Measurements from ENCODE around the gene TTC16. TPM values are rescaled to one million over a fixed set of nuclear protein-coding genes. Genes with fewer than 3 reads are reported as not detected.

The TTC16 gene
- total RNA-seq, 4 donors from 2014 or later, result under 0.01 to 0.17 (median 0.11) TPM; not detected in 1

DNA sequence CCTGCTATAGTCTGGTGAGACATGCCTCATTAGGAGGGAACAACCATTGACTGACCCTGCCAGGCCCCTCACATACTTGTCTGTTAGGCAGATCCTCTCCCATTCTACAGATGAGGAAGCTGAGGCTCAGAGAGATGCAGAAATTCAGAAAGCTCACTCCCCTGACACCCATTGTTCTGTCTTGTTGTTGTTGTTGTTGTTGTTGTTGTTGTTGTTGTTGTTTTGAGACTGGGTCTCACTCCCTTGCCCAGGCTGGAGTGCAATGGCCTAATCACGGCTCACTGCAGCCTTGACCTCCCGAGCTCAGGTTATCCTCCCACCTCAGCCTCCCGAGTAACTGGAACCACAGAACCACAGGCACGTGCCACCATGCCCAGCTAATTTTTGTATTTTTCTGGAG, 22.2 kb upstream of the TTC16 start:
- H3K9me3 ChIP-seq, result no peaks in the 10 kb centered on the region
- H3K27ac ChIP-seq (replicated peaks in 1 of 4), result no peak overlapping the region
- no peak overlapping the region for H3K4me3 ChIP-seq
- H3K36me3 ChIP-seq, result peaks cover 13 to 58% (median 35%) of the 10 kb centered on the region in 4 donors
- DNase-seq (ENCODE audit: extremely low spot score), result no peak
- peaks cover 0 to 1% (median under 1%) of the 10 kb centered on the region in 4 donors for H3K4me1 ChIP-seq
- no peaks in the 10 kb centered on the region for H3K27me3 ChIP-seq
- intact Hi-C loops (cut with DNase I), result no loop called here
- TF ChIP-seq EP300 (IDR thresholded peaks at IDR 0.05) (no peak), POLR2A (IDR thresholded peaks at IDR 0.05; ENCODE audit: low read depth) (no peak), POLR2AphosphoS5 (IDR thresholded peaks at IDR 0.05) (no peak)
- TF ChIP-seq, protein P1, sequence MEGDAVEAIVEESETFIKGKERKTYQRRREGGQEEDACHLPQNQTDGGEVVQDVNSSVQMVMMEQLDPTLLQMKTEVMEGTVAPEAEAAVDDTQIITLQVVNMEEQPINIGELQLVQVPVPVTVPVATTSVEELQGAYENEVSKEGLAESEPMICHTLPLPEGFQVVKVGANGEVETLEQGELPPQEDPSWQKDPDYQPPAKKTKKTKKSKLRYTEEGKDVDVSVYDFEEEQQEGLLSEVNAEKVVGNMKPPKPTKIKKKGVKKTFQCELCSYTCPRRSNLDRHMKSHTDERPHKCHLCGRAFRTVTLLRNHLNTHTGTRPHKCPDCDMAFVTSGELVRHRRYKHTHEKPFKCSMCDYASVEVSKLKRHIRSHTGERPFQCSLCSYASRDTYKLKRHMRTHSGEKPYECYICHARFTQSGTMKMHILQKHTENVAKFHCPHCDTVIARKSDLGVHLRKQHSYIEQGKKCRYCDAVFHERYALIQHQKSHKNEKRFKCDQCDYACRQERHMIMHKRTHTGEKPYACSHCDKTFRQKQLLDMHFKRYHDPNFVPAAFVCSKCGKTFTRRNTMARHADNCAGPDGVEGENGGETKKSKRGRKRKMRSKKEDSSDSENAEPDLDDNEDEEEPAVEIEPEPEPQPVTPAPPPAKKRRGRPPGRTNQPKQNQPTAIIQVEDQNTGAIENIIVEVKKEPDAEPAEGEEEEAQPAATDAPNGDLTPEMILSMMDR (IDR thresholded peaks at IDR 0.05), result no peak
- 89% methylated on average over 4 of the region's 4 CpGs for WGBS

DNA sequence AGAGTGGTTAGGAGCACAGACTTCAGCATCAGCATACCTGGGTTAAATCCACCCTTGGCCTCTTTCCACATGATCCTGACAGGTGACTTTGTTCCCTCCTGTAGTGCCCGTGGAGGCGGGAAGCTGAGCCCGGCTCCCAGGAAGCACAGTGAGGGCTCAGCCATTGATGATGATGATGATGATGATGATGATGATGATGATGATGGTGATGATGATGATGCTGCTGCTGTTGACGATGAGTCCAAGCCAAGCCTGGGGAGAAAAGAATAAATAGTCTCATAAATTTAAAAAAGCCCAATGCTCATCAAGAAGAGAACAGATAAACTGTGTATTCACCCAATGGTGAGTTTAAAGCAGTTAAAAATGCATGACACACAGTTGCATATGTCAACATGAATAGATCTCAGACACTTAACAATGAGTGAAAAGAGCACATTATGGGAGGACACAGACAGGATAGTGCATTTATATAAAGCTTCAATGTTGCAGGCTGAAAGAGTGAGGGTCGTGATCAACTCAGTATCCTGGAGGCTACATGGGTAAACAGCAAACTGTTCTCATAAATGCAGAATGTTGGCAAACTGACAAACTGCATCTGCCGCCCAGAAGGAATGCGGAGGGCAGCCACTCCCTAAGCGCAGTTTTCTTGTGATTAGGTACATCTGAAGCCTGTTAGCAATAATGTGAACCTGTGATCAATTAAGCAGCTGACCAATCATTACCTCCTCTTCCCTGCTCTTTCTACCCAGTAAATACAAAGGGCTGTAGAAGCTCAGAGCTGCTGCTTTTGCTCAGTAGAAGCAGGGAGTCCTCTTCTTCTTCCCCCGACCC, 20.8 kb upstream of the TTC16 start:
- WGBS, result 81% methylated on average over 9 of the region's 9 CpGs
- H3K9me3 ChIP-seq, result no peaks in the 10 kb centered on the region
- H3K27ac ChIP-seq (replicated peaks in 1 of 4), result no peak overlapping the region
- intact Hi-C loops (cut with DNase I), result no loop called here
- TF ChIP-seq EP300 (IDR thresholded peaks at IDR 0.05) (no peak), POLR2A (IDR thresholded peaks at IDR 0.05; ENCODE audit: low read depth) (no peak), POLR2AphosphoS5 (IDR thresholded peaks at IDR 0.05) (no peak)
- H3K4me3 ChIP-seq, result no peak overlapping the region
- no peaks in the 10 kb centered on the region for H3K27me3 ChIP-seq
- DNase-seq (ENCODE audit: extremely low spot score), result no peak
- H3K4me1 ChIP-seq, result peaks cover 0 to 15% (median 13%) of the 10 kb centered on the region in 4 donors
- peaks cover 13 to 44% (median 24%) of the 10 kb centered on the region in 4 donors for H3K36me3 ChIP-seq

DNA sequence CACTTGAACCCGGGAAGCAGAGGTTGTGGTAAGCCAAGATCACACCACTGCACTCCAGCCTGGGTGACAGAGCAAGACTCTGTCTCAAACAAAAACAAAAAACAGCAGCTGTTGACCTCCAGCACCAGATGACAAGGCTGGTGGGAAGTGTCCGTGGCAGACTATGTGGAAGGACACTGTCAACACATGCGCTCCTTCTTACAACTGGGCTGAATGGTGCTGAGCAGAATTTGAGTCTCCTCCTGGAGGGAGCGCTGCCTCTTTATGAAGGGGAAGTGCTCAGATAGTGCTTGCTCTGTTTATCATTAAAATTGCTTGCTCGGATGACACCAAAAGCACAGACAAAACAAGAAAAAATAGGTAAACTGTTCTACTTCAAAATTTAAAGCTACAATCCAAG, 18.3 kb upstream of the TTC16 start:
- 83% methylated on average over 4 of the region's 5 CpGs for WGBS
- Histone ChIP-seq H3K4me3 (no peak overlapping the region), H3K27me3 (no peaks in the 10 kb centered on the region), H3K36me3 (peaks cover 0 to 21% (median 3%) of the 10 kb centered on the region in 4 donors), H3K27ac (replicated peaks in 1 of 4) (no peak overlapping the region), H3K9me3 (no peaks in the 10 kb centered on the region), H3K4me1 (peaks cover 0 to 15% (median 13%) of the 10 kb centered on the region in 4 donors)
- DNase-seq (ENCODE audit: extremely low spot score), result no peak
- intact Hi-C loops (cut with DNase I), result no loop called here
- peak in 1 of 2 donors; percentile 12 for TF ChIP-seq POLR2AphosphoS5 (IDR thresholded peaks at IDR 0.05)
- TF ChIP-seq, protein P1 (IDR thresholded peaks at IDR 0.05), result no peak

DNA sequence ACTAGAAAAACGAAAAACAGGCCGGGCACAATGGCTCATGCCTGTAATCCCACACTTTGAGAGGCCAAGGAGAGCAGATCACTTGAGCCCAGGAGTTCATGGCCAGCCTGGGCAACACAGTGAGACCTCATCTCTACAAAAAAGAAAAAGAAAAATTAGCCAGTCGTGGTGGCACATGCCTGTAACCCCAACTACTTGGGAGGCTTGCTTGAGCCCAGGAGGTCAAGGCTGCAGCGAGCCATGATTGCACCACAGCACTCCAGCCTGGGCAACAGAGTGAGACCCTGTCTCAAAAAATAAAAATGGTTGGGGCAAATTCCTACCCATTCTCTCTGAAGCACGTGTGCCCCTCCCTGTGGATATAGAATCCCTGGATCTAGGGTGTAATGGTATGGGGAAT, 17.5 kb upstream of the TTC16 start:
- Histone ChIP-seq H3K9me3 (no peaks in the 10 kb centered on the region), H3K27me3 (peaks cover 0 to under 1% (median 0%) of the 10 kb centered on the region in 4 donors), H3K4me1 (peaks cover 0 to 15% (median 13%) of the 10 kb centered on the region in 4 donors), H3K27ac (replicated peaks in 1 of 4) (peak overlapping the region; percentile 79 to 88 (median 84)), H3K4me3 (no peak overlapping the region), H3K36me3 (peaks cover 0 to 13% (median 3%) of the 10 kb centered on the region in 4 donors)
- no peak for TF ChIP-seq EP300 (IDR thresholded peaks at IDR 0.05)
- TF ChIP-seq POLR2A (IDR thresholded peaks at IDR 0.05; ENCODE audit: low read depth), result no peak
- TF ChIP-seq, protein P1 (IDR thresholded peaks at IDR 0.05), result no peak
- TF ChIP-seq POLR2AphosphoS5 (IDR thresholded peaks at IDR 0.05), result no peak
- intact Hi-C loops (cut with DNase I), result no loop called here
- no peak for DNase-seq (ENCODE audit: extremely low spot score)
- WGBS, result 88% methylated on average over 5 of the region's 5 CpGs

DNA sequence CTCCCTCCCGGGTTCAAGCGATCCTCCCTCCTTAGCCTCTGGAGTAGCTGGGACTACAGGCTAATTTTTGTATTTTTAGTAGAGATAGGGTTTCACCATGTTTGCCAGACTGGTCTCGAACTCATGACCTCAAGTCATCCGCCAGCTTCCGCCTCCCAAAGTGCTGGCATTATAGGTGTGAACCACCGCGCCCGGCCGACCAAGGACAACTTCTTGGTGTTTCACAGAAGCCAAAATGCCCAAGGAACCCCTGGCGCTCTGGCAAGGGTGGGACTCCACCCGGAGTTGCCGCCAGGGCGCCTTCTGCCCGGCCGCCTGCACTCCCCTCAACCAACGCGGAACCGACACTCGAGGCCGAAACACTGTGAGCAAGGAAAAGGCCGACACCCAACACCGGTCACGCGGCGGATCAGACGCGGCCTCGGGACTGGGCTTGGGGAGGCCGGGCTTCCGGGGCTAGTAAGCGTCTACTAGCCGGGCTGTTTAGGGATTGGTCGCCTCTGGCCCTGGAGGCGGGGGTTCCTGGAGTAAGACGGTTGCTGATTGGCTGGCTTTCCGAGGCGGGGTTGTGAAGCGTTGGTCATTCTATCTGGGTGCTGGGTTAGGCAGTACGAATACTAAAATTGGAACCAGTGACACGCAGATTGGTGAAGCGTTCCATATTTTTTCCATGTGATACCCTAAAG, 16.8 kb upstream of the TTC16 start:
- intact Hi-C loops (cut with DNase I), result no loop called here
- 31% methylated on average over 15 of the region's 41 CpGs for WGBS
- Histone ChIP-seq H3K27ac (replicated peaks in 1 of 4) (peak overlapping the region; percentile 79 to 88 (median 84)), H3K9me3 (no peaks in the 10 kb centered on the region), H3K4me1 (peaks cover 0 to 15% (median 13%) of the 10 kb centered on the region in 4 donors), H3K4me3 (peak overlapping the region; percentile 35 to 49 (median 40)), H3K36me3 (peaks cover 0 to 6% (median 3%) of the 10 kb centered on the region in 4 donors), H3K27me3 (peaks cover 0 to 6% (median 0%) of the 10 kb centered on the region in 4 donors)
- TF ChIP-seq EP300 (IDR thresholded peaks at IDR 0.05) (no peak), POLR2AphosphoS5 (IDR thresholded peaks at IDR 0.05) (peak; percentile 86 to 94), POLR2A (IDR thresholded peaks at IDR 0.05; ENCODE audit: low read depth) (no peak)
- TF ChIP-seq, protein P1 (IDR thresholded peaks at IDR 0.05), result peak in 2 of 3 experiments; percentile 29 to 38
- DNase-seq (ENCODE audit: extremely low spot score), result peak; percentile 99
